Parathyroid adenoma (tissue), 2 donors: Measurements from ENCODE around the gene PLK1.

Experiments used
- H2AFZ ChIP-seq: fragments of 300-600 bp; sonication (generic); one replicate; pipeline ENCODE4 v1.7.0; 2017; ENCODE audit warnings: antibody characterized with exemption, mild to moderate bottlenecking
- H3K27ac ChIP-seq: fragments of 300-600 bp; sonication (generic); one replicate; pipeline ENCODE4 v1.7.0; 2017
- H3K27me3 ChIP-seq: fragments of 300-600 bp; sonication (generic); one replicate; pipeline ENCODE4 v1.7.0; 2017; ENCODE audit warnings: low read length; ENCODE audit not compliant: control insufficient read depth, insufficient read depth
- H3K36me3 ChIP-seq: fragments of 300-600 bp; sonication (generic); one replicate; pipeline ENCODE4 v1.7.0; 2017; ENCODE audit warnings: low read length; ENCODE audit not compliant: control insufficient read depth, insufficient read depth
- H3K4me1 ChIP-seq: fragments of 300-600 bp; sonication (generic); one replicate; pipeline ENCODE4 v1.7.0; 2017; ENCODE audit warnings: control low read depth
- H3K4me2 ChIP-seq: fragments of 300-600 bp; sonication (generic); one replicate; pipeline ENCODE4 v1.7.0; 2017; ENCODE audit warnings: low read length
- H3K4me3 ChIP-seq: fragments of 300-600 bp; sonication (generic); one replicate; pipeline ENCODE4 v1.7.0; 2017; ENCODE audit warnings: low read depth, low read length
- H3K79me2 ChIP-seq: fragments of 300-600 bp; sonication (generic); one replicate; pipeline ENCODE4 v1.7.0; 2017; ENCODE audit warnings: control low read depth
- H3K9ac ChIP-seq: fragments of 300-600 bp; sonication (generic); one replicate; pipeline ENCODE4 v1.7.0; 2017; ENCODE audit warnings: mild to moderate bottlenecking
- H3K9me3 ChIP-seq: fragments of 300-600 bp; sonication (generic); one replicate; pipeline ENCODE4 v1.7.0; 2017; ENCODE audit warnings: low read length; ENCODE audit not compliant: control insufficient read depth
- CTCF ChIP-seq: fragments of 300-600 bp; sonication (generic); IDR thresholded peaks from one replicate; pipeline ENCODE4 v1.7.0; 2017; ENCODE audit warnings: antibody characterized with exemption, mild to moderate bottlenecking
- donor health status: primary hyperparathyroidism.

Gene PLK1

GRCh38 chr16:23668873-23669272 lies 9.8 kb upstream of the PLK1 start:
- Histone ChIP-seq H3K4me1 (no peaks in the 10 kb centered on the region), H3K27ac (no peak overlapping the region), H3K79me2 (no peaks in the 10 kb centered on the region), H3K36me3 (no peaks in the 10 kb centered on the region), H3K27me3 (no peaks in the 10 kb centered on the region), H3K4me3 (no peak overlapping the region), H3K9ac (no peak overlapping the region), H3K4me2 (no peak overlapping the region), H2AFZ (no peak overlapping the region), H3K9me3 (no peaks in the 10 kb centered on the region)
- TF ChIP-seq CTCF, result no peak

GRCh38 chr16:23670137-23670776 lies 8.4 kb upstream of the PLK1 start:
- no peaks in the 10 kb centered on the region for H3K36me3 ChIP-seq
- H3K4me1 ChIP-seq, result no peaks in the 10 kb centered on the region
- H2AFZ ChIP-seq, result no peak overlapping the region
- TF ChIP-seq CTCF, result no peak
- H3K79me2 ChIP-seq, result no peaks in the 10 kb centered on the region
- H3K9me3 ChIP-seq, result no peaks in the 10 kb centered on the region
- no peak overlapping the region for H3K4me3 ChIP-seq
- no peak overlapping the region for H3K4me2 ChIP-seq
- no peak overlapping the region for H3K9ac ChIP-seq
- H3K27ac ChIP-seq, result no peak overlapping the region
- no peaks in the 10 kb centered on the region for H3K27me3 ChIP-seq

- Histone ChIP-seq H3K9me3 (no peaks in the 10 kb centered on the region), H2AFZ (no peak overlapping the region), H3K79me2 (no peaks in the 10 kb centered on the region), H3K27me3 (no peaks in the 10 kb centered on the region), H3K36me3 (no peaks in the 10 kb centered on the region), H3K4me1 (no peaks in the 10 kb centered on the region), H3K4me2 (no peak overlapping the region), H3K4me3 (no peak overlapping the region), H3K27ac (no peak overlapping the region), H3K9ac (no peak overlapping the region)
- TF ChIP-seq CTCF, result no peak
These were observed 4.6 kb upstream of the PLK1 start for GRCh38 chr16:23673971-23674614.

GRCh38 chr16:23676924-23677480 lies 1.7 kb upstream of the PLK1 start:
- no peaks in the 10 kb centered on the region for H3K79me2 ChIP-seq
- H3K4me1 ChIP-seq, result no peaks in the 10 kb centered on the region
- no peaks in the 10 kb centered on the region for H3K36me3 ChIP-seq
- H3K4me3 ChIP-seq, result no peak overlapping the region
- no peak overlapping the region for H3K4me2 ChIP-seq
- H2AFZ ChIP-seq, result no peak overlapping the region
- H3K27me3 ChIP-seq, result no peaks in the 10 kb centered on the region
- no peak overlapping the region for H3K9ac ChIP-seq
- H3K27ac ChIP-seq, result no peak overlapping the region
- TF ChIP-seq CTCF, result no peak
- H3K9me3 ChIP-seq, result no peaks in the 10 kb centered on the region
